NCI-H128 (cell line): Measurements from ENCODE around the gene ZNF844.
"Not testable (repeated sequence)": the region's sequence is repeated elsewhere in the genome, so short reads cannot be mapped to it uniquely, and the experiment has no call there.

ENCODE experiments used
- DNase-seq: peaks from one replicate; lab custom pipeline; 2025; ENCODE audit not compliant: unreplicated experiment; lab: John Stamatoyannopoulos, UW

The ZNF844 gene

GRCh38 chr19:12092065-12092867 lies 27.7 kb downstream of the ZNF844 start:
- no peak for DNase-seq

GRCh38 chr19:12092956-12093355 lies 28.4 kb downstream of the ZNF844 start:
- DNase-seq = no peak

- DNase-seq = no peak
Observed at GRCh38 chr19:12093777-12094176, 29.2 kb downstream of the ZNF844 start.

- DNase-seq = no peak
Observed at GRCh38 chr19:12095111-12095790, 30.7 kb downstream of the ZNF844 start.

- no peak for DNase-seq
Observed at GRCh38 chr19:12098040-12098439, 33.5 kb downstream of the ZNF844 start.

- not testable (repeated sequence) for DNase-seq
Observed at GRCh38 chr19:12103909-12104308, 39.4 kb downstream of the ZNF844 start.

- no peak for DNase-seq
Observed at GRCh38 chr19:12111176-12111575, 46.6 kb downstream of the ZNF844 start.

- DNase-seq = no peak
Observed at GRCh38 chr19:12111943-12112637, 47.6 kb downstream of the ZNF844 start.

GRCh38 chr19:12112701-12113100 lies 48.2 kb downstream of the ZNF844 start:
- no peak for DNase-seq

- no peak for DNase-seq
Observed at GRCh38 chr19:12113121-12113520, 48.6 kb downstream of the ZNF844 start.

GRCh38 chr19:12117201-12117970 lies 52.9 kb downstream of the ZNF844 start:
- DNase-seq = no peak

GRCh38 chr19:12126707-12127106 lies 62.2 kb downstream of the ZNF844 start:
- no peak for DNase-seq
